AG09319 (cell line): Measurements from ENCODE around the gene LSM3.

Experiments
- DNase-seq: peaks from one replicate; pipeline ENCODE4 v3.0.0-alpha.2; 2010; ENCODE audit warnings: low read depth; ENCODE audit errors: extremely low read depth
- CTCF ChIP-seq: IDR thresholded peaks from 2 replicates; pipeline ENCODE4 v1.5.1; 2011; ENCODE audit warnings: low read depth, mild to moderate bottlenecking, inconsistent platforms, low read length, moderate library complexity

Gene LSM3

GRCh38 chr3:14206548-14207177, 28.0 kb downstream of the LSM3 start:
- no peak for TF ChIP-seq CTCF
- no peak for DNase-seq

GRCh38 chr3:14208168-14208567, 29.6 kb downstream of the LSM3 start:
- no peak for TF ChIP-seq CTCF
- DNase-seq: no peak

- DNase-seq: no peak
- no peak for TF ChIP-seq CTCF
Measured at GRCh38 chr3:14208977-14209394, 30.4 kb downstream of the LSM3 start.

GRCh38 chr3:14209581-14210289, 31.1 kb downstream of the LSM3 start:
- no peak for TF ChIP-seq CTCF
- no peak for DNase-seq

GRCh38 chr3:14210290-14210688, 31.7 kb downstream of the LSM3 start:
- no peak for DNase-seq
- no peak for TF ChIP-seq CTCF

- peak; percentile 50 for DNase-seq
Measured at GRCh38 chr3:14210843-14211594, 32.4 kb downstream of the LSM3 start.

More at GRCh38 chr3:14210843-14211594, 32.4 kb downstream of the LSM3 start:
- no peak for TF ChIP-seq CTCF
